Mesenchymal stem cell (in vitro differentiated cells and primary cell): ENCODE data around the gene KCNG2.

Source experiments
- DNase-seq: peaks from one replicate; pipeline ENCODE4 v3.0.0-alpha.2; 2013
- H2AFZ ChIP-seq: one replicate; pipeline ENCODE4 v1.6.1; 2013; ENCODE audit warnings: low read depth, mild to moderate bottlenecking, control low read depth, inconsistent platforms, low read length, moderate library complexity
- H2AK5ac ChIP-seq: 2 replicates; pipeline ENCODE4 v1.6.1; 2013; ENCODE audit warnings: low read length, moderate library complexity, mild to moderate bottlenecking, inconsistent platforms; ENCODE audit not compliant: severe bottlenecking
- H2BK120ac ChIP-seq: one replicate; pipeline ENCODE4 v1.6.1; 2013; ENCODE audit warnings: low read depth, mild to moderate bottlenecking, inconsistent platforms, low read length, moderate library complexity
- H2BK12ac ChIP-seq, 2 experiments: one replicate each; pipeline ENCODE4 v1.6.1; 2013; ENCODE audit warnings: inconsistent platforms in 2 of 2, low read length in 2 of 2, mild to moderate bottlenecking in 2 of 2, moderate library complexity in 2 of 2, control low read depth in 1 of 2
- H2BK15ac ChIP-seq: one replicate; pipeline ENCODE4 v1.6.1; 2013; ENCODE audit warnings: mild to moderate bottlenecking, low read depth, inconsistent platforms; ENCODE audit not compliant: poor library complexity, severe bottlenecking
- H2BK5ac ChIP-seq: 2 replicates; pipeline ENCODE4 v1.6.1; 2013; ENCODE audit warnings: low read depth, mild to moderate bottlenecking, low read length, control low read depth, inconsistent platforms; ENCODE audit not compliant: poor library complexity, severe bottlenecking
- H3K14ac ChIP-seq, 2 experiments: one replicate each; pipeline ENCODE4 v1.6.1; 2013; ENCODE audit warnings: inconsistent platforms in 2 of 2, low read length in 2 of 2, control low read depth in 1 of 2, mild to moderate bottlenecking in 1 of 2, moderate library complexity in 1 of 2
- H3K18ac ChIP-seq, 2 experiments: one replicate each; pipeline ENCODE4 v1.6.1; 2013; ENCODE audit warnings: inconsistent platforms in 2 of 2, low read length in 2 of 2, control low read depth in 1 of 2, low read depth in 1 of 2, mild to moderate bottlenecking in 1 of 2
- H3K23ac ChIP-seq, 2 experiments: one replicate each; pipeline ENCODE4 v1.6.1; 2013; ENCODE audit warnings: inconsistent platforms in 2 of 2, low read length in 2 of 2, mild to moderate bottlenecking in 2 of 2, moderate library complexity in 2 of 2, control low read depth in 1 of 2
- H3K27ac ChIP-seq: 2 replicates; pipeline ENCODE4 v1.5.1; 2013; ENCODE audit warnings: mild to moderate bottlenecking, moderate library complexity, low read length, control low read depth, inconsistent platforms; ENCODE audit not compliant: poor library complexity, severe bottlenecking
- H3K27me3 ChIP-seq, 2 experiments: 2 replicates each; pipeline versions ENCODE4 v1.6.1 to v1.7.0; 2013; ENCODE audit warnings: low read length in 2 of 2, mild to moderate bottlenecking in 2 of 2, moderate library complexity in 2 of 2, control low read depth in 1 of 2, inconsistent platforms in 1 of 2; ENCODE audit not compliant: control insufficient read depth in 1 of 2, insufficient read depth in 1 of 2
- H3K36me3 ChIP-seq, 2 experiments: 2 replicates each; pipeline versions ENCODE4 v1.6.1 to v1.7.0; 2013; ENCODE audit warnings: low read length in 2 of 2, control low read depth in 1 of 2, inconsistent platforms in 1 of 2, low read depth in 1 of 2, mild to moderate bottlenecking in 1 of 2; ENCODE audit not compliant: insufficient read depth in 2 of 2, control insufficient read depth in 1 of 2
- H3K4ac ChIP-seq, 2 experiments: one replicate each; pipeline ENCODE4 v1.6.1; 2013; ENCODE audit warnings: inconsistent platforms in 2 of 2, low read length in 2 of 2, mild to moderate bottlenecking in 2 of 2, moderate library complexity in 2 of 2, control low read depth in 1 of 2, low read depth in 1 of 2
- H3K4me1 ChIP-seq: 2 replicates; pipeline ENCODE4 v1.6.1; 2013; ENCODE audit warnings: low read depth, low read length, control low read depth; ENCODE audit not compliant: control insufficient read depth, insufficient read depth
- H3K4me2 ChIP-seq: 2 replicates; pipeline ENCODE4 v1.6.1; 2013; ENCODE audit warnings: low read length, mild to moderate bottlenecking, inconsistent platforms; ENCODE audit not compliant: poor library complexity, severe bottlenecking
- H3K4me3 ChIP-seq, 2 experiments: 2 replicates each; pipeline versions ENCODE4 v1.5.1 to v1.7.0; 2013; ENCODE audit warnings: low read length in 2 of 2, mild to moderate bottlenecking in 2 of 2, control low read depth in 1 of 2, low read depth in 1 of 2; ENCODE audit not compliant: insufficient read depth in 1 of 2
- H3K79me1 ChIP-seq: replicated peaks from 2 replicates; pipeline ENCODE4 v1.6.1; 2013; ENCODE audit warnings: mild to moderate bottlenecking, control low read depth, low read length, inconsistent platforms; ENCODE audit not compliant: poor library complexity, severe bottlenecking
- H3K9ac ChIP-seq: 2 replicates; pipeline ENCODE4 v1.7.0; 2013; ENCODE audit warnings: mild to moderate bottlenecking, low read length, moderate library complexity
- H3K9me3 ChIP-seq: 2 replicates; pipeline ENCODE4 v1.7.0; 2013; ENCODE audit warnings: mild to moderate bottlenecking, low read length; ENCODE audit not compliant: control insufficient read depth
- H4K8ac ChIP-seq: one replicate; pipeline ENCODE4 v1.6.1; 2013; ENCODE audit warnings: inconsistent platforms, mild to moderate bottlenecking, low read length, moderate library complexity
- H4K91ac ChIP-seq: one replicate; pipeline ENCODE4 v1.6.1; 2013; ENCODE audit warnings: mild to moderate bottlenecking, low read length, inconsistent platforms
- WGBS: methylation state at CpG from one replicate; pipeline ENCODE4 v1.1.7; 2013; ENCODE audit warnings: mixed read lengths; 5-methylcytosine and 5-hydroxymethylcytosine counted together

Gene KCNG2

DNA sequence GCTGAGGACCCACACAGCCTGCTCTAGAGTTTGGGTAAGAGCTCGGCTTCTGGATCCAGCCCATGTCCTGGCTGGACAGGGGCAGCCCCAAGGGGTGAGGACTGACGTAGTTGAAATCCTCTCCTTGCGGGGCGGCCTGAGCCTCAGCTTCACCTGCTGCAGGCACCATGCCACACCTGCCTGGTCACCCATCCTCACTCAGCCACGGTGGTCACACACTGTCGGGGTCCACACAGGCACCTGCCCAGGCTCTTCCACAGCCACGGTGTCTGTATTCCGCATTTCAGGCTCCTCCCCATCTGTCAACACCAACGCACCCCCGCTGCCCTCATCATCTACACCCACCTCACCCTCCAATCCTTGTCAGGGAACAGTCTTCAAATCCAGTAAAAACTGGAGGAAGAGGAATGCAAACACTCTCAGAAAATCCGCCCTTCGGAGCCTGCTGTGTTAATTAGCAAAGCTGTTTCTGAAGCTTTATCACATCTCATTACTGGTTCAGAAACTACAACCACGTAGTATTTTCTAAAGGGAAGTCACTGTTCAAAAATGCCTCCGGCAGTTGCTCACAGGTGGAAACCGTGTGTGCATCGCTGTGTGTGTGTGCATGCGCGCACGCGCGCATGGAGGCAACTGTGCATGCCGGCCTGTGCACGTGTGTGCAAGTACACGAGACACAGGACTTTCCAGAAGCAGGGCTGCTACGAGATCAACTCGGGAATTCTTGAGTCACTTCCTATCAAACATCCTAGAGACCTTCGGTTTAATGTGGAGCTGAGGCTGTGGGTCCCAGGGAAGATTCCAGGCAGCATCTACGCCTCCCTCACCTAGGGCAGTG is 115.5 kb downstream of the KCNG2 start:
- Histone ChIP-seq H3K36me3 (peaks cover 39 to 67% of the 10 kb centered on the region in 2 experiments), H2BK15ac (no peak overlapping the region), H2BK120ac (no peak overlapping the region), H2AFZ (no peak overlapping the region), H3K4me2 (no peak overlapping the region), H3K27ac (no peak overlapping the region), H3K18ac (no peak overlapping the region), H3K9me3 (no peaks in the 10 kb centered on the region), H3K27me3 (no peaks in the 10 kb centered on the region), H2BK5ac (no peak overlapping the region), H3K4me3 (no peak overlapping the region), H3K14ac (no peak overlapping the region), H4K91ac (peak overlapping the region; percentile 7), H2BK12ac (no peak overlapping the region), H3K4ac (no peak overlapping the region), H2AK5ac (no peak overlapping the region), H3K23ac (no peak overlapping the region), H3K79me1 (peaks cover 55% of the 10 kb centered on the region), H3K4me1 (peaks cover 23% of the 10 kb centered on the region), H3K9ac (no peak overlapping the region), H4K8ac (no peak overlapping the region)
- DNase-seq, result no peak
- WGBS, result 97% methylated on average over 28 of the region's 28 CpGs

DNA sequence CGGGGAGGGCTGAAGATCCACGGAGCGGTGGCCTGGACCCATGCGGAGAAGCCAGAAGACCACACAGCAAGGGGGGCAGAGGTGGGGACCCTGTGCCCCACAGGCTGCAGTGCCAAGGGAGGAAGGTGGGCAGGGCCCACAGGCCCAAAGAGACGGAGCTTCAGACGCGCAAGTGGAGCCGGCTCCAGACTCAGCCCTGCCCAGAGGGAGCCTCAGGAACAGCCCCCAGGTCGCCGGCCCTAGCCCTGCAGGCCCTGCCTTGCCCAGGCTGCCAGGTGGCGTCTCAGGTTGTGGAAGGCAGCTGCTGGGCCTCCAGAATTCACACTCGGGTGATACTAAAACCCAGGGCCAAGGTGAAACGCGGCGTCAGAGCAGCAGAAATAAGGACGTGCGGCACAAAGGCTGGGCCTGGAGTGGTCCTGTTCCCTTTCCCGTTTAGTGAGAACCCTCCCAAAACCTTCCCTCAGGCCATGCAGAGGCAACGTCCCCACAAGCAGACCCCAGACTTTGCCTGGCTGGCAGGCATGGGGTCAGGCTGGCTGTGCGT is 116.9 kb downstream of the KCNG2 start:
- H3K14ac ChIP-seq, result no peak overlapping the region
- H3K4me3 ChIP-seq, result no peak overlapping the region
- peaks cover 23% of the 10 kb centered on the region for H3K4me1 ChIP-seq
- no peak overlapping the region for H3K9ac ChIP-seq
- H3K9me3 ChIP-seq, result no peaks in the 10 kb centered on the region
- no peak for DNase-seq
- H3K4ac ChIP-seq, result no peak overlapping the region
- no peak overlapping the region for H2BK5ac ChIP-seq
- no peak overlapping the region for H3K18ac ChIP-seq
- no peak overlapping the region for H2AK5ac ChIP-seq
- no peak overlapping the region for H2BK12ac ChIP-seq
- 89% methylated on average over 20 of the region's 20 CpGs for WGBS
- peaks cover 44 to 79% of the 10 kb centered on the region in 2 experiments for H3K36me3 ChIP-seq
- H4K8ac ChIP-seq, result no peak overlapping the region
- no peak overlapping the region for H2AFZ ChIP-seq
- no peak overlapping the region for H3K4me2 ChIP-seq
- no peak overlapping the region for H2BK120ac ChIP-seq
- no peaks in the 10 kb centered on the region for H3K27me3 ChIP-seq
- H2BK15ac ChIP-seq, result no peak overlapping the region
- H3K27ac ChIP-seq, result no peak overlapping the region
- H3K79me1 ChIP-seq, result peaks cover 61% of the 10 kb centered on the region
- H3K23ac ChIP-seq, result no peak overlapping the region
- no peak overlapping the region for H4K91ac ChIP-seq

- Histone ChIP-seq H3K9ac (no peak overlapping the region), H3K18ac (no peak overlapping the region), H3K36me3 (peaks cover 44 to 79% of the 10 kb centered on the region in 2 experiments), H3K9me3 (no peaks in the 10 kb centered on the region), H2AK5ac (no peak overlapping the region), H2BK15ac (no peak overlapping the region), H3K14ac (no peak overlapping the region), H3K4me2 (no peak overlapping the region), H3K23ac (no peak overlapping the region), H2BK12ac (no peak overlapping the region), H2AFZ (no peak overlapping the region), H3K4me3 (no peak overlapping the region), H3K4ac (no peak overlapping the region), H3K27me3 (no peaks in the 10 kb centered on the region), H3K27ac (no peak overlapping the region), H4K8ac (no peak overlapping the region), H3K4me1 (peaks cover 23% of the 10 kb centered on the region), H2BK5ac (no peak overlapping the region), H4K91ac (no peak overlapping the region), H2BK120ac (no peak overlapping the region), H3K79me1 (peaks cover 63% of the 10 kb centered on the region)
- no peak for DNase-seq
- WGBS, result 88% methylated on average over 48 of the region's 50 CpGs
These were observed 117.7 kb downstream of the KCNG2 start for GRCh38 chr18:79915161-79916127.

DNA sequence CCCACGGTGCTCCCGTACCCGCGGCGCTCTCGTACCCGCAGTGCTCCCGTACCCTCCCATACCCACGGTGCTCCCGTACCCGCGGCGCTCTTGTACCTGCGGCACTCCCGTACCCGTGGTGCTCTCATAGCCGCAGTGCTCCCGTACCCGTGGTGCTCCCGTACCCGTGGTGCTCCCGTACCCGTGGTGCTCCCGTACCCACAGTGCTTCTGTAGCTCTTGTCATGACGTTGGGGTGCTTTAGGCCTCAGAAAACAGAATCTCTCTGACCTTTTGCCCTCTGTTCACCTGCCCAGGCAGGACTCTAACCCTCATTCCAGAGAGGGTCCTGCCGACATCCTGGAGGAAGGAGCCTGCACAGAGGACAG is 118.4 kb downstream of the KCNG2 start:
- Histone ChIP-seq H3K14ac (no peak overlapping the region), H2BK12ac (no peak overlapping the region), H3K4me3 (no peak overlapping the region), H2AFZ (no peak overlapping the region), H3K27me3 (no peaks in the 10 kb centered on the region), H3K9me3 (no peaks in the 10 kb centered on the region), H2BK120ac (no peak overlapping the region), H4K8ac (no peak overlapping the region), H3K9ac (no peak overlapping the region), H3K36me3 (peaks cover 44 to 73% of the 10 kb centered on the region in 2 experiments), H2BK5ac (no peak overlapping the region), H3K18ac (no peak overlapping the region), H3K79me1 (peaks cover 56% of the 10 kb centered on the region), H4K91ac (no peak overlapping the region), H3K4me2 (no peak overlapping the region), H3K4me1 (peaks cover 21% of the 10 kb centered on the region), H2BK15ac (no peak overlapping the region), H3K27ac (no peak overlapping the region), H3K4ac (no peak overlapping the region), H3K23ac (no peak overlapping the region), H2AK5ac (no peak overlapping the region)
- DNase-seq, result no peak
- 79% methylated on average over 23 of the region's 26 CpGs for WGBS
